Measurements from ENCODE around the gene IFT25.

GRCh38 chr1:53945433-53946251, at the start of gene IFT25:
- TF ChIP-seq POLR2A (IDR thresholded peaks at IDR 0.05; ENCODE audit: low read length) (peak; percentile 49), GATA1 (IDR thresholded peaks at IDR 0.05; ENCODE audit: low read depth, low read length) (no peak)
